ENCODE data around the gene GNAQ.

DNA sequence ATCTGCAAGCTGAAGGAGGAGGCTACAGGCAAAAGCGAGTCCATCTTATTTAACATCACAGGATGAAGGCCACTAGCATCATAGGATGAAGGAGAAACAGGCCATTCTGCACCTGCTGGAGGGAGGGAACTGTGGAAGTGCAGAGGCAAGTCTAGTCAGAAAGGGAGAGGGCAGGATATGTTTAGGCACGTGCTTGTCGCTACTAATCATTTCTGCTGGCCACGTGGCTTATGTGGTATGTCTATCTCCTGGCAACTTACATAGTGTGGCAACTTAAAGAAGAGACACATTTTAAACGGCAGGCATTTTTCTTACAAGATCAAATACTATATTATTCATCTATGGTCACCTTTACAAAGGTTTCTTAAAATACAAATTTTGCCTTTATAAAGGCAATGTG, 74.0 kb downstream of the GNAQ start:
- no peak for TF ChIP-seq CTCF (IDR thresholded peaks at IDR 0.05)
- no peak for TF ChIP-seq ZFX (IDR thresholded peaks at IDR 0.05; ENCODE audit: borderline replicate concordance)

All from 22Rv1 (cell line).